ENCODE measurements around the gene GNB1L. TPM values are rescaled to one million over a fixed set of nuclear protein-coding genes. Genes with fewer than 3 reads are reported as not detected.

GNB1L gene
- total RNA-seq, 1 donor from 2014 or later = 6.1 TPM

DNA sequence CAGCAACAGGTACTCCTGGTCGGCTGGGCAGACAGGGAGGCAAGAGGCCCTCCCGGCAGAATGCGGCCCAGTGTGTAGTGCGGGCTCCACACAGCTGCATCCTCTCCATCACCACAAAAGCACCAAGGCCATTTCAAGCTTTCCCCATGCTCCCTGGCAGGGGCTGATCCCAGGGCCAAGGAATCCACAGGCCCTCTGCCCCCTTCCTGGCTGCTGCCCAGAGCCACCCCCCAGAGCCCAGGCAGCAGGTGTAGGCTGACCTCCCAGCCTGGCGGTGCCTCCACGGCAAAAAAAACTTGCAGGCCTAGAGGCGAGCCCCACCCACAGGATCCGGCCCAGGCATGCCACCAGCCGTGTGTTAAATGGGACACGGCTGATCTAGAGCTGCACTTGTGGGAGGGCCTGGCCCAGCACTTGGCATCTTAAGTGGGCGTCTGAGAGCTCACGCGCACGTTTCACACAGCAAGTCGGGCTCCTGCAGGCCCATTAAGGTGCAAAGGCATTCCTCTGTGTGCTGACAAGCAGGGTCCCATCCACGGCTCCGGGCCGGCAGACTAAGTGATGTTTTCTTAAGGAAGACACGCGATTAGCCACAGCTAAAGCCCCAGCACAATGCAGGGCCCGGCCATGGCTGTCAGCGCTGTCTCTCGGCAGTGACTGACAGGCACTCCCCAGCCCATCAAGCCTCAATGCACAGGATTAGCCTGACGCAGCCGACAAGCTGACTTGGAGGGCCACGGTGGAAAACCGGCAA lies 19.8 kb upstream of the GNB1L start:
- peaks cover 44% of the 10 kb centered on the region for H3K4me1 Mint-ChIP-seq (ENCODE audit: unreplicated experiment)
- peak overlapping the region; percentile 41 for H3K27ac Mint-ChIP-seq (ENCODE audit: unreplicated experiment)
- TF ChIP-seq, protein P1, sequence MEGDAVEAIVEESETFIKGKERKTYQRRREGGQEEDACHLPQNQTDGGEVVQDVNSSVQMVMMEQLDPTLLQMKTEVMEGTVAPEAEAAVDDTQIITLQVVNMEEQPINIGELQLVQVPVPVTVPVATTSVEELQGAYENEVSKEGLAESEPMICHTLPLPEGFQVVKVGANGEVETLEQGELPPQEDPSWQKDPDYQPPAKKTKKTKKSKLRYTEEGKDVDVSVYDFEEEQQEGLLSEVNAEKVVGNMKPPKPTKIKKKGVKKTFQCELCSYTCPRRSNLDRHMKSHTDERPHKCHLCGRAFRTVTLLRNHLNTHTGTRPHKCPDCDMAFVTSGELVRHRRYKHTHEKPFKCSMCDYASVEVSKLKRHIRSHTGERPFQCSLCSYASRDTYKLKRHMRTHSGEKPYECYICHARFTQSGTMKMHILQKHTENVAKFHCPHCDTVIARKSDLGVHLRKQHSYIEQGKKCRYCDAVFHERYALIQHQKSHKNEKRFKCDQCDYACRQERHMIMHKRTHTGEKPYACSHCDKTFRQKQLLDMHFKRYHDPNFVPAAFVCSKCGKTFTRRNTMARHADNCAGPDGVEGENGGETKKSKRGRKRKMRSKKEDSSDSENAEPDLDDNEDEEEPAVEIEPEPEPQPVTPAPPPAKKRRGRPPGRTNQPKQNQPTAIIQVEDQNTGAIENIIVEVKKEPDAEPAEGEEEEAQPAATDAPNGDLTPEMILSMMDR (IDR thresholded peaks at IDR 0.05) = no peak
- no peaks in the 10 kb centered on the region for H3K9me3 Mint-ChIP-seq (ENCODE audit: unreplicated experiment)
- no peaks in the 10 kb centered on the region for H3K27me3 Mint-ChIP-seq (ENCODE audit: unreplicated experiment)
- no peak for DNase-seq (ENCODE audit: extremely low spot score, unreplicated experiment)
- H3K36me3 Mint-ChIP-seq (ENCODE audit: unreplicated experiment) = no peaks in the 10 kb centered on the region
- H3K4me3 Mint-ChIP-seq (ENCODE audit: unreplicated experiment) = no peak overlapping the region

DNA sequence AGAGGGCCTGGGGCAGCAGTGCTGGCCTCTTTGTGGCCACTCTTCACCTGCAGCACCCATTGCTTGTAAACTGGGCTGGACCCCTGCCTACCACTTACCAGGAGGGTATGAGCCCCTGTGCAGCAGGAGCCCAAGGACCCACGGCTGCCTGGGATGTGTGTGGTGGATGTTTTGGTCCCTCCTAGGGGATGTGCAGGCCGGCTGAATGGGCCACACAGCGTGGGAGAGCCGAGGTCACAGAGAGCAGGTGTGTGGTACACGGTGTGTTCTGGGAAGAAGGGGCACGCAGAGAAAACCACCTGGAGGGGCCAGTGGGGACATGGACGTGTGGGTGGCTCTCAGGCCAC lies 19.3 kb upstream of the GNB1L start:
- TF ChIP-seq, protein P1 (IDR thresholded peaks at IDR 0.05) = no peak
- Mint-ChIP-seq H3K4me1 (ENCODE audit: unreplicated experiment) (peaks cover 41% of the 10 kb centered on the region), H3K27ac (ENCODE audit: unreplicated experiment) (peak overlapping the region; percentile 41), H3K27me3 (ENCODE audit: unreplicated experiment) (no peaks in the 10 kb centered on the region), H3K4me3 (ENCODE audit: unreplicated experiment) (no peak overlapping the region), H3K9me3 (ENCODE audit: unreplicated experiment) (no peaks in the 10 kb centered on the region), H3K36me3 (ENCODE audit: unreplicated experiment) (no peaks in the 10 kb centered on the region)
- no peak for DNase-seq (ENCODE audit: extremely low spot score, unreplicated experiment)

DNA sequence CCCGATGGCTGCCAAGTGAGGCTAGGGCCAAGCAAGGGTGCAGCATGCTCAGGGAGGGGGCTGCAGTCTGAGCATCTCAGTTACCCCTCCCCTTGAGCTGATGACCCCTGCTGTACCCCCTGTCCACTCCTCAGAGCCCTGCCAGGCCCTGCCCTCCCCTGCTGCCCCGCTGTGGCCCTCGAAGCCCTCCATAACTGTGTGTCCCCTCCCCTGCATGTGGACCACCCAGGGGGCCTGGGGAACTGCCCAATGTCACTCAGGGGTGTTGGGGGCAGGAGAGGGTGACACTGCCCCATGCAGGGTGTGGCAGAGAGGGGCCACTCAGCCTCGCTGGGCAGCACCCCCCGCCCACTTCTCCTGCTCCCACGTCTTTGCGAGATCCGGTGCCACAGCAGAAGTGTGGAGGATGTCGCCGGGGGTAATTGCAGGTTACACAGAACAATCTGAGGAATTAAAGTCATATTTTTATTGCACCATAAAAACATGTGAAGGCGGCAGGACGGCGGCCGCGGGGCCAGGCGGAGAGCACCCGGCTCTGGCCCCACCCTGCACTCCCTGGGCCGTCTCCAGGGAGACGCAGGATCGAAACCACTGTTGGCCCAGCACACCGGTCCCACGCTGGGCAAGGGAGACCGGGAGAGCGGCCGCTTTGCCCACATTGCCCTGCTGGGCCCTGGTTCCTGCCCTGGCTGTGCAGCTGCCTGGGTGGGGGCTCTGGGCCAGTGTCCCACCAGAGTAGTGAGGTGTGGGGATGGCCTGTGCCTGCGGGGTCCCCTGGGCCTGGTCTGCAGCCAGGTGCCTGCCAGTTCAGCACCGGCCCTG lies 18.7 kb upstream of the GNB1L start:
- no peaks in the 10 kb centered on the region for H3K36me3 Mint-ChIP-seq (ENCODE audit: unreplicated experiment)
- TF ChIP-seq, protein P1 (IDR thresholded peaks at IDR 0.05) = no peak
- no peak overlapping the region for H3K4me3 Mint-ChIP-seq (ENCODE audit: unreplicated experiment)
- H3K4me1 Mint-ChIP-seq (ENCODE audit: unreplicated experiment) = peaks cover 35% of the 10 kb centered on the region
- H3K27me3 Mint-ChIP-seq (ENCODE audit: unreplicated experiment) = no peaks in the 10 kb centered on the region
- H3K27ac Mint-ChIP-seq (ENCODE audit: unreplicated experiment) = no peak overlapping the region
- no peak for DNase-seq (ENCODE audit: extremely low spot score, unreplicated experiment)
- no peaks in the 10 kb centered on the region for H3K9me3 Mint-ChIP-seq (ENCODE audit: unreplicated experiment)

DNA sequence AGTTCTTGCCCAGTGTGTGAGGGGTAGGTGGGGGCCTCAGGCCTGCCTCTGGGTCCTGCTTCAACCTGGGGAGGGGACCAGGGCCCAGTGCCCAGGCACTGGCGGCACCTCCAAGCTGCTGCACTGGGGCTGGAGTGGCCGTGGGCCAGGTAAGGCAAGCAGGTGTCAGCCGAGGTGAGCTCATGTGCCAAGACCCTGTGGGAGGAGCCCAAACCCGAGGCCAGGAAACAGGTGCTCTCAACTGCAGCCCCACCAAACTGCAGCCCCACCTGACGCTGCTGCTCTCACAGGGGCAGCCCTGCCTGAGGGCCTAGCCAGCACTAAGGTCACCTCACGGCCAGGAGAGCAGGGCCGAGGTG lies 18.1 kb upstream of the GNB1L start:
- TF ChIP-seq, protein P1 (IDR thresholded peaks at IDR 0.05) = no peak
- Mint-ChIP-seq H3K9me3 (ENCODE audit: unreplicated experiment) (no peaks in the 10 kb centered on the region), H3K36me3 (ENCODE audit: unreplicated experiment) (no peaks in the 10 kb centered on the region), H3K27ac (ENCODE audit: unreplicated experiment) (no peak overlapping the region), H3K4me1 (ENCODE audit: unreplicated experiment) (peaks cover 29% of the 10 kb centered on the region), H3K27me3 (ENCODE audit: unreplicated experiment) (no peaks in the 10 kb centered on the region), H3K4me3 (ENCODE audit: unreplicated experiment) (no peak overlapping the region)
- no peak for DNase-seq (ENCODE audit: extremely low spot score, unreplicated experiment)
